HG02981 (cell line): ENCODE results near the gene CXCL9.
"Not testable (repeated sequence)": the region's sequence is repeated elsewhere in the genome, so short reads cannot be mapped to it uniquely, and the experiment has no call there.

Source experiments
- ATAC-seq: cut with Tn5 transposase; IDR thresholded peaks from one replicate; pipeline ENCODE4 v1.9.1; 2021; ENCODE audit warnings: mild to moderate bottlenecking, moderate library complexity; ENCODE audit not compliant: unreplicated experiment

Gene CXCL9

GRCh38 chr4:76007089-76007862 lies at the start of gene CXCL9:
CXCL9 (minus strand) TSS chr4:76007509; CDS start chr4:76007449, 60 bp downstream.
- ATAC-seq: no peak

GRCh38 chr4:76055421-76055820 lies 48.1 kb upstream of the CXCL9 start:
- no peak for ATAC-seq

- ATAC-seq: peak; percentile 98
Measured at GRCh38 chr4:76055016-76055415, 47.7 kb upstream of the CXCL9 start.

- no peak for ATAC-seq
Measured at GRCh38 chr4:76053730-76054129, 46.4 kb upstream of the CXCL9 start.

- not testable (repeated sequence) for ATAC-seq
Measured at GRCh38 chr4:76050560-76051050, 43.3 kb upstream of the CXCL9 start.

- ATAC-seq: not testable (repeated sequence)
Measured at GRCh38 chr4:76049860-76050416, 42.6 kb upstream of the CXCL9 start.

- not testable (repeated sequence) for ATAC-seq
Measured at GRCh38 chr4:76044686-76045085, 37.4 kb upstream of the CXCL9 start.

GRCh38 chr4:76043306-76043705 lies 36.0 kb upstream of the CXCL9 start:
- not testable (repeated sequence) for ATAC-seq

GRCh38 chr4:76042241-76042998 lies 35.1 kb upstream of the CXCL9 start:
- not testable (repeated sequence) for ATAC-seq

- no peak for ATAC-seq
Measured at GRCh38 chr4:76036855-76037254, 29.5 kb upstream of the CXCL9 start.

GRCh38 chr4:76035799-76036380 lies 28.6 kb upstream of the CXCL9 start, which contains the start of gene CXCL11:
CXCL11 (minus strand) TSS chr4:76036070; CDS start chr4:76035987, 83 bp downstream.
- no peak for ATAC-seq

- no peak for ATAC-seq
Measured at GRCh38 chr4:76035141-76035540, 27.8 kb upstream of the CXCL9 start.

GRCh38 chr4:76029300-76029699 lies 22.0 kb upstream of the CXCL9 start:
- ATAC-seq: no peak

GRCh38 chr4:76028350-76028765 lies 21.0 kb upstream of the CXCL9 start:
- no peak for ATAC-seq

- no peak for ATAC-seq
Measured at GRCh38 chr4:76024065-76024464, 16.8 kb upstream of the CXCL9 start.

GRCh38 chr4:76023389-76023788 lies 16.1 kb upstream of the CXCL9 start, which contains the start of gene CXCL10:
CXCL10 (minus strand) TSS chr4:76023497; CDS start chr4:76023431, 66 bp downstream.
- no peak for ATAC-seq

GRCh38 chr4:76022677-76023076 lies 15.4 kb upstream of the CXCL9 start:
- ATAC-seq: no peak

GRCh38 chr4:76022031-76022430 lies 14.7 kb upstream of the CXCL9 start:
- ATAC-seq: no peak

GRCh38 chr4:76017056-76017686 lies 9.9 kb upstream of the CXCL9 start:
- ATAC-seq: no peak

GRCh38 chr4:76016393-76016792 lies 9.1 kb upstream of the CXCL9 start:
- ATAC-seq: peak; percentile 72
